ENCODE data around the gene CUEDC1. TPM values are rescaled to one million over a fixed set of nuclear protein-coding genes. Genes with fewer than 3 reads are reported as not detected.
A peak's percentile ranks its signal among the peaks of the same experiment; 100 is the strongest.

CUEDC1 gene
- total and polyA plus RNA-seq, 2 of the 13 experiments (the other 11 are each of a cell fraction or from before 2014, with no cell fraction given): 7.4 to 12.9 TPM

DNA sequence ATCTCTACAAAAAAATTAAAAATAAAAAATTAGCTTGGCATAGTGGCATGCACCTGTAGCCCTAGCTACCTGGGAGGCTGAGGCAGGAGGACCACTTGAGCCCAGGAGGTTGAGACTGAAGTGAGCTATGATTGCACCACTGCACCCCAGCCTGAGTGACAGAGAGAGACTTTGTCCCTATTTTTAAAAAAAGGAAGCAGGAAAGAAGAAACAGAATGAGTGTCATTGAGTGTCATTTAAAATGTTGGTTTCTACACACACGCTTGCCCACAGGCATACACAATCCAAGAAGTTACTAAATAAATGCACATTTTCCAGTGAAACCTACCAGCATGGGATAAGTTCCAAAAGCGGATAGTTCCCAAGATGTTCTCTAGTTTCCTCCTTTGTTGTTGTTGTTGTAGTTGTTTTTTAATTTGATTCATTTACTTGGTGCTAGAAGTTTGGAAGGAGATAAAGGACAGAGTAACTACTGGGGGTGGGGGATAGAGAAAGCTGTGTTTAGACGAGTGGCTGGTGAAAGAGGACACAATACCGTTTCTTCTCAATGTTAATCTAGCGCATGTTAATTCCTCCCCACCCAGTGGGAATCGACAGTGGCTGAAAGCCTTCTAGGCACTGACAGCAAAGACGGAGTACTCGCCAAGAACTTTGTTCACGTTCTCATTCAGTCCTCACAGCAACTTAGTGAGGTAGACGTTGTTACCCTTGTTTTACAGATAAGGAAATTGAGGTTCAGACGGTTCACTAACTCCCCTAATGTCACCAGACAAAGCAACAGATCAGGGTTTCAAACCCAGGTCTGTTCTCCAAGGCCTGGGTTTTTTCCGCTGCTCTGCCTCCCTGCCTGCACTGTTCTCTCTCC lies 122.7 kb downstream of the CUEDC1 start:
- BruUV-seq (replicated peaks): no TSS peak
- H3K9ac ChIP-seq (ENCODE audit: insufficient read depth, low read depth, low read length): peak overlapping the region; percentile 53
- no peaks in the 10 kb centered on the region for H4K20me1 ChIP-seq (ENCODE audit: insufficient read depth, low read length)
- in situ Hi-C loops (cut with HindIII; ENCODE audit: extremely low pct_ligation_motif_present, low pct_unique_long_range_greater_than_20kb) (no loop called here), intact Hi-C loops (cut with micrococcal nuclease; ENCODE audit: unreplicated experiment) (loop anchor here (1.0 to 5.0 kb wide), 4 partner anchors 235 to 1465 kb away; no protein-coding TSS in a partner anchor)
- H3K27ac ChIP-seq (ENCODE audit: extremely low read length, insufficient read depth, low read length): peak overlapping the region; percentile 41
- 15% methylated on average over 12 of the region's 12 CpGs for WGBS (ENCODE audit: low lambda C conversion rate)
- peak overlapping the region; percentile 54 to 74 (median 68) for H3K4me3 ChIP-seq (replicated peaks in 1 of 3; ENCODE audit: insufficient read depth in 1 of 3, low read depth in 2 of 3, low read length in 3 of 3)
- peaks cover 61% of the 10 kb centered on the region for H3K4me1 ChIP-seq (ENCODE audit: insufficient read depth, low read length)
- no peaks in the 10 kb centered on the region for H3K9me3 ChIP-seq (ENCODE audit: low read length)
- peak overlapping the region; percentile 85 for H2AFZ ChIP-seq (ENCODE audit: low read length)
- ATAC-seq: peak; percentile 42
- H3K36me3 ChIP-seq (replicated peaks in 1 of 2; ENCODE audit: control insufficient read depth in 1 of 2, insufficient read depth in 2 of 2, low read length in 2 of 2): no peaks in the 10 kb centered on the region
- H3K4me2 ChIP-seq (ENCODE audit: low read depth, low read length): peak overlapping the region; percentile 94
- H3K79me2 ChIP-seq (ENCODE audit: insufficient read depth, low read length): no peaks in the 10 kb centered on the region
- FAIRE-seq: no peak
- ChIA-PET CTCF (ENCODE audit: low intra/inter-chr PET ratio, low total read pairs) (interaction anchor here (1.3 to 2.9 kb wide), 3 partner anchors 85 to 589 kb away, joined by 4 to 11 read pairs (median 5); no protein-coding TSS in a partner anchor), POLR2A (interaction anchor here (1.5 to 2.1 kb wide), 3 partner anchors 17 to 28 kb away, joined by 5 to 7 read pairs (median 6); partner anchors contain the start of gene MRPS23)
- no peak for DNase-seq (ENCODE audit: low spot score)
- no peaks in the 10 kb centered on the region; a peak in 1 of 5 replicates for H3K27me3 ChIP-seq (ENCODE audit: control insufficient read depth in 1 of 2, insufficient read depth in 2 of 2, low read length in 2 of 2)
- TF ChIP-seq HMG20A (CRISPR knock-in tag; IDR thresholded peaks at IDR 0.05; ENCODE audit: borderline replicate concordance) (no peak), ZNF660 (CRISPR knock-in tag; IDR thresholded peaks at IDR 0.05; ENCODE audit: borderline replicate concordance, low read depth) (no peak), AGO2 (optimal IDR thresholded peaks at IDR 0.05; ENCODE audit: low read depth, low read length) (no peak), HNRNPH1 (optimal IDR thresholded peaks at IDR 0.05; ENCODE audit: low read depth, low read length) (peak; percentile 45), ZNF282 (IDR thresholded peaks at IDR 0.05; ENCODE audit: partially characterized antibody) (no peak), NCOA2 (CRISPR knock-in tag; IDR thresholded peaks at IDR 0.05) (no peak), SP140L (CRISPR knock-in tag; IDR thresholded peaks at IDR 0.05; ENCODE audit: borderline replicate concordance) (no peak), ZNF772 (CRISPR knock-in tag; IDR thresholded peaks at IDR 0.05) (0 out of 2 replicates have a peak, but pooled peaks have one; percentile 44), HIVEP1 (CRISPR knock-in tag; IDR thresholded peaks at IDR 0.05) (0 out of 2 replicates have a peak, but pooled peaks have one; percentile 52), CEBPG (CRISPR knock-in tag; IDR thresholded peaks at IDR 0.05) (0 out of 2 replicates have a peak, but pooled peaks have one; percentile 5), ZNF7 (CRISPR knock-in tag; IDR thresholded peaks at IDR 0.05) (peak; percentile 44; the same call in 1 of the 2 replicates), ZNF607 (CRISPR knock-in tag; IDR thresholded peaks at IDR 0.05; ENCODE audit: borderline replicate concordance) (no peak), NFYB (CRISPR knock-in tag; IDR thresholded peaks at IDR 0.05) (no peak), PRPF4 (IDR thresholded peaks at IDR 0.05; ENCODE audit: low read depth, low read length, poor library complexity, severe bottlenecking) (no peak)
- TF ChIP-seq, protein P1, sequence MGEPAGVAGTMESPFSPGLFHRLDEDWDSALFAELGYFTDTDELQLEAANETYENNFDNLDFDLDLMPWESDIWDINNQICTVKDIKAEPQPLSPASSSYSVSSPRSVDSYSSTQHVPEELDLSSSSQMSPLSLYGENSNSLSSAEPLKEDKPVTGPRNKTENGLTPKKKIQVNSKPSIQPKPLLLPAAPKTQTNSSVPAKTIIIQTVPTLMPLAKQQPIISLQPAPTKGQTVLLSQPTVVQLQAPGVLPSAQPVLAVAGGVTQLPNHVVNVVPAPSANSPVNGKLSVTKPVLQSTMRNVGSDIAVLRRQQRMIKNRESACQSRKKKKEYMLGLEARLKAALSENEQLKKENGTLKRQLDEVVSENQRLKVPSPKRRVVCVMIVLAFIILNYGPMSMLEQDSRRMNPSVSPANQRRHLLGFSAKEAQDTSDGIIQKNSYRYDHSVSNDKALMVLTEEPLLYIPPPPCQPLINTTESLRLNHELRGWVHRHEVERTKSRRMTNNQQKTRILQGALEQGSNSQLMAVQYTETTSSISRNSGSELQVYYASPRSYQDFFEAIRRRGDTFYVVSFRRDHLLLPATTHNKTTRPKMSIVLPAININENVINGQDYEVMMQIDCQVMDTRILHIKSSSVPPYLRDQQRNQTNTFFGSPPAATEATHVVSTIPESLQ (CRISPR knock-in tag; conservative IDR thresholded peaks at IDR 0.05): no peak
- TF ChIP-seq, protein P2, sequence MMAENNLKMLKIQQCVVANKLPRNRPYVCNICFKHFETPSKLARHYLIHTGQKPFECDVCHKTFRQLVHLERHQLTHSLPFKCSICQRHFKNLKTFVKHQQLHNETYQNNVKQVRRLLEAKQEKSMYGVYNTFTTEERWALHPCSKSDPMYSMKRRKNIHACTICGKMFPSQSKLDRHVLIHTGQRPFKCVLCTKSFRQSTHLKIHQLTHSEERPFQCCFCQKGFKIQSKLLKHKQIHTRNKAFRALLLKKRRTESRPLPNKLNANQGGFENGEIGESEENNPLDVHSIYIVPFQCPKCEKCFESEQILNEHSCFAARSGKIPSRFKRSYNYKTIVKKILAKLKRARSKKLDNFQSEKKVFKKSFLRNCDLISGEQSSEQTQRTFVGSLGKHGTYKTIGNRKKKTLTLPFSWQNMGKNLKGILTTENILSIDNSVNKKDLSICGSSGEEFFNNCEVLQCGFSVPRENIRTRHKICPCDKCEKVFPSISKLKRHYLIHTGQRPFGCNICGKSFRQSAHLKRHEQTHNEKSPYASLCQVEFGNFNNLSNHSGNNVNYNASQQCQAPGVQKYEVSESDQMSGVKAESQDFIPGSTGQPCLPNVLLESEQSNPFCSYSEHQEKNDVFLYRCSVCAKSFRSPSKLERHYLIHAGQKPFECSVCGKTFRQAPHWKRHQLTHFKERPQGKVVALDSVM (CRISPR knock-in tag; IDR thresholded peaks at IDR 0.05): peak; percentile 93
- TF ChIP-seq, protein P3, sequence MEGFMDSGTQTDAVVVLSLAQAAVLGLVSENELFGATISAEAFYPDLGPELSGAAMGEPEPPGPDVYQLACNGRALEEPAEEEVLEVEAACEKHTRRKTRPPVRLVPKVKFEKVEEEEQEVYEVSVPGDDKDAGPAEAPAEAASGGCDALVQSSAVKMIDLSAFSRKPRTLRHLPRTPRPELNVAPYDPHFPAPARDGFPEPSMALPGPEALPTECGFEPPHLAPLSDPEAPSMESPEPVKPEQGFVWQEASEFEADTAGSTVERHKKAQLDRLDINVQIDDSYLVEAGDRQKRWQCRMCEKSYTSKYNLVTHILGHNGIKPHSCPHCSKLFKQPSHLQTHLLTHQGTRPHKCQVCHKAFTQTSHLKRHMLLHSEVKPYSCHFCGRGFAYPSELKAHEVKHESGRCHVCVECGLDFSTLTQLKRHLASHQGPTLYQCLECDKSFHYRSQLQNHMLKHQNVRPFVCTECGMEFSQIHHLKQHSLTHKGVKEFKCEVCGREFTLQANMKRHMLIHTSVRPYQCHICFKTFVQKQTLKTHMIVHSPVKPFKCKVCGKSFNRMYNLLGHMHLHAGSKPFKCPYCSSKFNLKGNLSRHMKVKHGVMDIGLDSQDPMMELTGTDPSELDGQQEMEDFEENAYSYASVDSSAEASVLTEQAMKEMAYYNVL (CRISPR knock-in tag; IDR thresholded peaks at IDR 0.05; ENCODE audit: borderline replicate concordance): 0 out of 2 replicates have a peak, but pooled peaks have one; percentile 25

Data from HepG2 (cell line).